Dedifferentiated amniotic fluid mesenchymal stem cell (primary cell): Measurements from ENCODE around the gene ST6GALNAC3.
"Not testable (repeated sequence)": the region's sequence is repeated elsewhere in the genome, so short reads cannot be mapped to it uniquely, and the experiment has no call there.

Source experiments
- DNase-seq: peaks from one replicate; pipeline ENCODE4 v3.0.0-alpha.2; 2016; ENCODE audit errors: extremely low spot score

Gene ST6GALNAC3

GRCh38 chr1:76073481-76073880, 1.1 kb upstream of the ST6GALNAC3 start:
- DNase-seq = peak; percentile 86

GRCh38 chr1:76075188-76075489, 593 bp downstream of the ST6GALNAC3 start:
- no peak for DNase-seq

- no peak for DNase-seq
Observed at GRCh38 chr1:76075877-76076276, 1.3 kb downstream of the ST6GALNAC3 start.

- no peak for DNase-seq
Observed at GRCh38 chr1:76079475-76080227, 5.1 kb downstream of the ST6GALNAC3 start.

- no peak for DNase-seq
Observed at GRCh38 chr1:76080552-76081079, 6.1 kb downstream of the ST6GALNAC3 start.

- no peak for DNase-seq
Observed at GRCh38 chr1:76082062-76082461, 7.5 kb downstream of the ST6GALNAC3 start.

- no peak for DNase-seq
Observed at GRCh38 chr1:76083189-76083588, 8.6 kb downstream of the ST6GALNAC3 start.

- peak; percentile 29 for DNase-seq
Observed at GRCh38 chr1:76084029-76084627, 9.6 kb downstream of the ST6GALNAC3 start.

- DNase-seq = no peak
Observed at GRCh38 chr1:76084685-76085084, 10.1 kb downstream of the ST6GALNAC3 start.

GRCh38 chr1:76086109-76086508, 11.6 kb downstream of the ST6GALNAC3 start:
- DNase-seq = no peak

- no peak for DNase-seq
Observed at GRCh38 chr1:76086597-76086996, 12.1 kb downstream of the ST6GALNAC3 start.

- no peak for DNase-seq
Observed at GRCh38 chr1:76090283-76091203, 16.0 kb downstream of the ST6GALNAC3 start.

GRCh38 chr1:76092812-76093211, 18.3 kb downstream of the ST6GALNAC3 start:
- DNase-seq = no peak

GRCh38 chr1:76093522-76094312, 19.2 kb downstream of the ST6GALNAC3 start:
- no peak for DNase-seq

GRCh38 chr1:76095802-76096201, 21.3 kb downstream of the ST6GALNAC3 start:
- no peak for DNase-seq

- not testable (repeated sequence) for DNase-seq
Observed at GRCh38 chr1:76097064-76097463, 22.5 kb downstream of the ST6GALNAC3 start.

GRCh38 chr1:76098845-76099244, 24.3 kb downstream of the ST6GALNAC3 start:
- DNase-seq = no peak

- DNase-seq = no peak
Observed at GRCh38 chr1:76101548-76101947, 27.0 kb downstream of the ST6GALNAC3 start.

GRCh38 chr1:76102046-76102445, 27.5 kb downstream of the ST6GALNAC3 start:
- no peak for DNase-seq

- no peak for DNase-seq
Observed at GRCh38 chr1:76103034-76103433, 28.5 kb downstream of the ST6GALNAC3 start.

GRCh38 chr1:76105372-76105771, 30.8 kb downstream of the ST6GALNAC3 start:
- DNase-seq = no peak

- no peak for DNase-seq
Observed at GRCh38 chr1:76106251-76106650, 31.7 kb downstream of the ST6GALNAC3 start.
